SU-DHL-6 (cell line): Measurements from ENCODE around the gene GABRA1.

Experiments used
- CTCF ChIP-seq: fragments of 200-600 bp; sonication (generic); IDR thresholded peaks from one replicate; pipeline ENCODE4 v1.5.1; 2017; ENCODE audit warnings: antibody characterized with exemption, mild to moderate bottlenecking, low read length, moderate library complexity; ENCODE audit not compliant: insufficient read depth, poor library complexity, severe bottlenecking
- EZH2phosphoT487 ChIP-seq: fragments of 200-600 bp; sonication (generic), shearing (Covaris generic); conservative IDR thresholded peaks from 2 replicates; pipeline ENCODE4 v1.6.1; 2018; ENCODE audit warnings: mild to moderate bottlenecking, antibody characterized with exemption, low read length, moderate library complexity, mixed read lengths

GRCh38 chr5:161863259-161863658 lies 15.3 kb downstream of the GABRA1 start:
- TF ChIP-seq CTCF: no peak
- no peak for TF ChIP-seq EZH2phosphoT487
